Smooth muscle cell (in vitro differentiated cells): ENCODE measurements around the gene ENTREP3. TPM values are rescaled to one million over a fixed set of nuclear protein-coding genes. Genes with fewer than 3 reads are reported as not detected.
A peak's percentile ranks its signal among the peaks of the same experiment; 100 is the strongest.
"Not testable (repeated sequence)": the region's sequence is repeated elsewhere in the genome, so short reads cannot be mapped to it uniquely, and the experiment has no call there.

Source experiments
- DNase-seq: peaks from one replicate; lab custom pipeline; 2025; ENCODE audit not compliant: unreplicated experiment; lab: John Stamatoyannopoulos, UW
- H2AFZ ChIP-seq: fragments of 200-600 bp; sonication (generic); 2 replicates; pipeline ENCODE4 v1.6.0; 2016; ENCODE audit warnings: antibody characterized with exemption, low read depth, mild to moderate bottlenecking
- H3F3A ChIP-seq: fragments of 200-600 bp; sonication (generic); 2 replicates; pipeline ENCODE4 v1.6.0; 2017; ENCODE audit warnings: antibody characterized with exemption, low read depth
- H3K27ac ChIP-seq: fragments of 200-600 bp; sonication (generic); 2 replicates; pipeline ENCODE4 v1.5.1; 2016; ENCODE audit warnings: low read depth, mild to moderate bottlenecking
- H3K27me3 ChIP-seq: fragments of 200-600 bp; sonication (generic); 2 replicates; pipeline ENCODE4 v1.6.1; 2016; ENCODE audit warnings: low read depth, mild to moderate bottlenecking
- H3K36me3 ChIP-seq: fragments of 200-600 bp; sonication (generic); 2 replicates; pipeline ENCODE4 v1.5.1; 2016; ENCODE audit warnings: low read depth
- H3K4me1 ChIP-seq: fragments of 200-600 bp; sonication (generic); 2 replicates; pipeline ENCODE4 v1.5.1; 2016; ENCODE audit warnings: low read depth
- H3K4me2 ChIP-seq: fragments of 200-600 bp; sonication (generic); 2 replicates; pipeline ENCODE4 v1.6.0; 2016; ENCODE audit warnings: mild to moderate bottlenecking
- H3K4me3 ChIP-seq: fragments of 200-600 bp; sonication (generic); 2 replicates; pipeline ENCODE4 v1.5.1; 2016; ENCODE audit warnings: mild to moderate bottlenecking
- H3K79me2 ChIP-seq: fragments of 200-600 bp; sonication (generic); 2 replicates; pipeline ENCODE4 v1.6.0; 2016; ENCODE audit warnings: low read depth, mild to moderate bottlenecking
- H3K9ac ChIP-seq: fragments of 200-600 bp; sonication (generic); 2 replicates; pipeline ENCODE4 v1.6.0; 2016; ENCODE audit warnings: low read depth
- H3K9me3 ChIP-seq: fragments of 200-600 bp; sonication (generic); replicated peaks from 2 replicates; pipeline ENCODE4 v1.5.1; 2016; ENCODE audit warnings: low read depth
- H4K20me1 ChIP-seq: fragments of 200-600 bp; sonication (generic); 2 replicates; pipeline ENCODE4 v1.6.0; 2016; ENCODE audit warnings: low read depth
- WGBS: methylation state at CpG from one replicate; pipeline ENCODE4 v1.1.7; 2016; ENCODE audit warnings: low lambda C conversion rate; 5-methylcytosine and 5-hydroxymethylcytosine counted together
- polyA plus RNA-seq: library from polyadenylated mRNA; unstranded; fragments of >200 nt; fragmentation: Nextera tagmentation; extraction: Ambion mirVana; gene quantifications from 2 replicates; pipeline ENCODE4 v1.2.1, GENCODE V29; 2016
- total RNA-seq: library from RNA; depleted of rRNA; stranded (reverse); fragments of >200 nt; gene quantifications from 2 replicates; pipeline ENCODE4 v1.2.3, GENCODE V29; 2014
- TF ChIP-seq, protein P1 (sequence below): fragments of 200-600 bp; sonication (generic); IDR thresholded peaks from 2 replicates; pipeline ENCODE4 v1.5.1; 2017; ENCODE audit warnings: borderline replicate concordance, mild to moderate bottlenecking, antibody characterized with exemption; ENCODE audit not compliant: insufficient read depth, poor library complexity, severe bottlenecking

Gene ENTREP3
- total and polyA plus RNA-seq, 2 experiments from 2014 or later: 14.7 to 30.9 TPM

DNA sequence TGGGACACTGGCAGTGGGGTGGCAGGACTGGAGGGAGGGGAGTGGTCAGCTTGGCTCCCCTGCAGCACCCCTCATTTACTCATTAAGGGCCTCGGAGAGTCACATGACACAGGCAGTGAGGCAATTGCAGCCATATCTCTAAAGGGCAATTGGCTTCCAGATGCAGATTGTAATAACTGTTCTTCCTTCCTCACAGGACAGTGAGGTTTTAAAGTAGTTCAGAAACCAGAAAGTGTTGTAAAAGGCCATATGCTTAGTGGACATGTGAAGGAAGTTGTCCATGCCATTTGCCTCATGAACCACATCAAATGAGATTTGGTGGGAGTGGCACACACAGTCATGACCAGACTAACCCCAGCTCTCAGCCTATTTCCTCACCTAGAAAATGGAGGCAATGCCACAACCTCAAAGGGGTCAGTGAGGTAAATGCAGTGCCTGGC is 35.7 kb downstream of the ENTREP3 start:
- TF ChIP-seq, protein P1, sequence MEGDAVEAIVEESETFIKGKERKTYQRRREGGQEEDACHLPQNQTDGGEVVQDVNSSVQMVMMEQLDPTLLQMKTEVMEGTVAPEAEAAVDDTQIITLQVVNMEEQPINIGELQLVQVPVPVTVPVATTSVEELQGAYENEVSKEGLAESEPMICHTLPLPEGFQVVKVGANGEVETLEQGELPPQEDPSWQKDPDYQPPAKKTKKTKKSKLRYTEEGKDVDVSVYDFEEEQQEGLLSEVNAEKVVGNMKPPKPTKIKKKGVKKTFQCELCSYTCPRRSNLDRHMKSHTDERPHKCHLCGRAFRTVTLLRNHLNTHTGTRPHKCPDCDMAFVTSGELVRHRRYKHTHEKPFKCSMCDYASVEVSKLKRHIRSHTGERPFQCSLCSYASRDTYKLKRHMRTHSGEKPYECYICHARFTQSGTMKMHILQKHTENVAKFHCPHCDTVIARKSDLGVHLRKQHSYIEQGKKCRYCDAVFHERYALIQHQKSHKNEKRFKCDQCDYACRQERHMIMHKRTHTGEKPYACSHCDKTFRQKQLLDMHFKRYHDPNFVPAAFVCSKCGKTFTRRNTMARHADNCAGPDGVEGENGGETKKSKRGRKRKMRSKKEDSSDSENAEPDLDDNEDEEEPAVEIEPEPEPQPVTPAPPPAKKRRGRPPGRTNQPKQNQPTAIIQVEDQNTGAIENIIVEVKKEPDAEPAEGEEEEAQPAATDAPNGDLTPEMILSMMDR: no peak
- H2AFZ ChIP-seq: no peak overlapping the region
- peak overlapping the region; percentile 6 for H3K27ac ChIP-seq
- no peaks in the 10 kb centered on the region for H3K4me1 ChIP-seq
- no peaks in the 10 kb centered on the region for H3K27me3 ChIP-seq
- no peaks in the 10 kb centered on the region for H3K36me3 ChIP-seq
- WGBS: 53% methylated on average over 1 of the region's 1 CpG
- H3K9me3 ChIP-seq: no peaks in the 10 kb centered on the region
- DNase-seq: no peak
- no peak overlapping the region for H3K4me2 ChIP-seq
- no peak overlapping the region for H3K9ac ChIP-seq
- no peaks in the 10 kb centered on the region for H3F3A ChIP-seq
- no peaks in the 10 kb centered on the region for H4K20me1 ChIP-seq
- no peak overlapping the region for H3K4me3 ChIP-seq
- H3K79me2 ChIP-seq: no peaks in the 10 kb centered on the region

DNA sequence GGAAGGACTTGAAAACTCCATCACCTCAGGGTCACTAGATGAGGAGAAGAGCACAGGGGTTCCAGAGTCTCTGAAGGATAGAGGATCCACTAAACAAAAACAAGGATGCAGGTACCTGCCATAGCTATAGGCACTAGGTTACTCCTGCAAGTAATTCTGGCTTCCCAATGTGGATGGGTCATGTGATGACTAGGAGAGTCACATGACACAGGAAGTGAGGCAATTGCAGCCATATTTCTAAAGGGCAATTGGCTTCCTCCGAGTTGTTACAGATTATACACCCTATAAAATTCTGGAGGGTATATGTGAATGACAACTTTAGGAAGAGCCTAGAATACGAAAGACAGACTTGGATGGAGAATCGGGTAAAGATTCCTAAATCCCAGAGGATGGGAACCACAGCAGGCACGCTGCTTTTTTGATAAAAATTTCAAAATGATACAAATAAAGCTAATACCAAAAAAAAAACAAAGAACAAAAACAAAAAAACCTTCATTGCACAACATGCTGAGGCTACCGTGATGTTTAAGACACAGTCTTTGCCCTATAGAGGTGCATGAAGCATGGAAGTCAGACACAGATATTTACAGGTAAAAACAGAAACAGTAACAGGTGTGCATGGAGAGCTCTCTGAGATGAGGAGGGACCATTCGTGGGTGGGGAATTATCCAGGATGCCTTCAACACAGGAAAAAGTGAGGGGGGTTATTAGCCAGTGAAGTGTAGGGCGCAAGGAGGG is 36.3 kb downstream of the ENTREP3 start:
- no peak overlapping the region for H2AFZ ChIP-seq
- no peak for DNase-seq
- no peaks in the 10 kb centered on the region for H3K79me2 ChIP-seq
- no peak overlapping the region for H3K4me2 ChIP-seq
- H3K4me3 ChIP-seq: no peak overlapping the region
- TF ChIP-seq, protein P1: no peak
- no peak overlapping the region for H3K27ac ChIP-seq
- no peaks in the 10 kb centered on the region for H3K36me3 ChIP-seq
- no peak overlapping the region for H3K9ac ChIP-seq
- 70% methylated on average over 7 of the region's 7 CpGs for WGBS
- H3F3A ChIP-seq: no peaks in the 10 kb centered on the region
- no peaks in the 10 kb centered on the region for H4K20me1 ChIP-seq
- no peaks in the 10 kb centered on the region for H3K9me3 ChIP-seq
- no peaks in the 10 kb centered on the region for H3K4me1 ChIP-seq
- no peaks in the 10 kb centered on the region for H3K27me3 ChIP-seq

DNA sequence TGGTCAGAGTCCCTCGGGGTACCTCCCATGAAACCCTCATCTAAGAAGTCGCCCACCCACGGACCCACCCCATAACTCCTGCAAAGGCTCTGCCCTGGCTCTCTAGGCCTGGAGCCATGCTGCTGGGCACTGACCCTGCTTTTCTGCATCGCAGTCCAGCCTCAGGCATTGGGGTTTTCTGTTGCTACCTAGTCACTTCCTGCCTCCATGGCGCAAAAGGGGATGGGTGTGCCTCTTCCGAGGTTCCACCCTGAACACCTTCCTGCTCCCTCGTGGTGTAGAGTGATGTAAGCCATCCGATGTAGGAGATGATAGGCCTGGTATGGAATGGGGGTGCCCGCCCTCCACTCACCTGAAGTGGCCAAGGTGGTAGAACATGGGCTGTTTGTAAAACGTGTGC is 40.6 kb downstream of the ENTREP3 start:
- not testable (repeated sequence) for H3K9me3 ChIP-seq, H3K36me3 ChIP-seq, H3K27me3 ChIP-seq, H3K4me2 ChIP-seq, H3K4me3 ChIP-seq, H4K20me1 ChIP-seq, H3K79me2 ChIP-seq, H3F3A ChIP-seq, H3K4me1 ChIP-seq, H3K27ac ChIP-seq, DNase-seq, H2AFZ ChIP-seq, H3K9ac ChIP-seq
- WGBS: 95% methylated on average over 9 of the region's 10 CpGs

DNA sequence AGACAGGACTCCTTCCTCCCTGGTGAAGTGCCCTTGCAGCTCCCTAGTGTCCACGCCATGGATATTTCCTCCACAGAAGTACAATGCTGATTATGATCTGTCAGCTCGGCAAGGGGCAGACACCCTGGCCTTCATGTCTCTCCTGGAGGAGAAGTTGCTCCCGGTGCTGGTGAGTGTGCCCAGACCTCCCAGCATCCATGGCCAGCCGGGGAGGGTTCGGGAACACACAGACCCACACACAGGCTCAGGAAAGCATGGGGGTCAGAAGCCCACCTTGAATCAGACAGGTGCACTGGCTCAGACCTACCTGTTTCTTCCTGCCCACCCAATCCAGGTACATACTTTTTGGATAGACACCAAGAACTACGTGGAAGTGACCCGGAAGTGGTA is 43.2 kb downstream of the ENTREP3 start:
- H2AFZ ChIP-seq, H3K9ac ChIP-seq, H4K20me1 ChIP-seq, H3K27me3 ChIP-seq, H3K4me3 ChIP-seq, H3K9me3 ChIP-seq, DNase-seq, H3F3A ChIP-seq, H3K4me2 ChIP-seq, H3K36me3 ChIP-seq, H3K27ac ChIP-seq: not testable (repeated sequence)
- 93% methylated on average over 7 of the region's 7 CpGs for WGBS
- peaks cover 12% of the 10 kb centered on the region for H3K79me2 ChIP-seq
- H3K4me1 ChIP-seq: peaks cover 10% of the 10 kb centered on the region

GRCh38 chr1:155211381-155212050 is 43.8 kb downstream of the ENTREP3 start:
- H3K9me3 ChIP-seq, DNase-seq, H4K20me1 ChIP-seq, H3K27ac ChIP-seq, H3F3A ChIP-seq, H3K36me3 ChIP-seq, H3K4me2 ChIP-seq, H2AFZ ChIP-seq, H3K27me3 ChIP-seq, H3K9ac ChIP-seq, H3K4me3 ChIP-seq: not testable (repeated sequence)
- WGBS: 98% methylated on average over 13 of the region's 13 CpGs
- H3K79me2 ChIP-seq: peaks cover 12% of the 10 kb centered on the region
- peaks cover 10% of the 10 kb centered on the region for H3K4me1 ChIP-seq
